ENCODE data around the gene AP5B1. TPM values are rescaled to one million over a fixed set of nuclear protein-coding genes. Genes with fewer than 3 reads are reported as not detected.

Gene AP5B1
- total and polyA plus RNA-seq, 9 of the 15 experiments (the other 6 are each of a cell fraction or from before 2014, with no cell fraction given): 0.51 to 24.2 (median 5.1) TPM

- TF ChIP-seq THRA (IDR thresholded peaks at IDR 0.05): no peak
- TF ChIP-seq DDX20 (tag; IDR thresholded peaks at IDR 0.05; ENCODE audit: low read depth): no peak
- TF ChIP-seq PHF20 (IDR thresholded peaks at IDR 0.05; ENCODE audit: partially characterized antibody): no peak
- no peak for TF ChIP-seq PTTG1 (tag; IDR thresholded peaks at IDR 0.05; ENCODE audit: low read depth)
- TF ChIP-seq BCOR (IDR thresholded peaks at IDR 0.05): peak; percentile 68
- TF ChIP-seq HMGXB4 (CRISPR knock-in tag; IDR thresholded peaks at IDR 0.05): no peak
- TF ChIP-seq MECOM (CRISPR knock-in tag; IDR thresholded peaks at IDR 0.05): 0 out of 2 replicates have a peak, but pooled peaks have one; percentile 12
- TF ChIP-seq TARDBP (IDR thresholded peaks at IDR 0.05): no peak
- peak; percentile 90 for TF ChIP-seq ZNF121 (CRISPR knock-in tag; conservative IDR thresholded peaks at IDR 0.05)
- TF ChIP-seq SMARCA5 (IDR thresholded peaks at IDR 0.05): 0 out of 2 replicates have a peak, but pooled peaks have one; percentile 42
Measured at GRCh38 chr11:65817312-65817834, 36.6 kb upstream of the AP5B1 start (continued).
